ENCODE measurements around the gene NCOA5. TPM values are rescaled to one million over a fixed set of nuclear protein-coding genes. Genes with fewer than 3 reads are reported as not detected.

Gene NCOA5
- total and polyA plus RNA-seq, 2 experiments from 2014 or later: 8.4 to 22.8 TPM

- TF ChIP-seq, protein P1, sequence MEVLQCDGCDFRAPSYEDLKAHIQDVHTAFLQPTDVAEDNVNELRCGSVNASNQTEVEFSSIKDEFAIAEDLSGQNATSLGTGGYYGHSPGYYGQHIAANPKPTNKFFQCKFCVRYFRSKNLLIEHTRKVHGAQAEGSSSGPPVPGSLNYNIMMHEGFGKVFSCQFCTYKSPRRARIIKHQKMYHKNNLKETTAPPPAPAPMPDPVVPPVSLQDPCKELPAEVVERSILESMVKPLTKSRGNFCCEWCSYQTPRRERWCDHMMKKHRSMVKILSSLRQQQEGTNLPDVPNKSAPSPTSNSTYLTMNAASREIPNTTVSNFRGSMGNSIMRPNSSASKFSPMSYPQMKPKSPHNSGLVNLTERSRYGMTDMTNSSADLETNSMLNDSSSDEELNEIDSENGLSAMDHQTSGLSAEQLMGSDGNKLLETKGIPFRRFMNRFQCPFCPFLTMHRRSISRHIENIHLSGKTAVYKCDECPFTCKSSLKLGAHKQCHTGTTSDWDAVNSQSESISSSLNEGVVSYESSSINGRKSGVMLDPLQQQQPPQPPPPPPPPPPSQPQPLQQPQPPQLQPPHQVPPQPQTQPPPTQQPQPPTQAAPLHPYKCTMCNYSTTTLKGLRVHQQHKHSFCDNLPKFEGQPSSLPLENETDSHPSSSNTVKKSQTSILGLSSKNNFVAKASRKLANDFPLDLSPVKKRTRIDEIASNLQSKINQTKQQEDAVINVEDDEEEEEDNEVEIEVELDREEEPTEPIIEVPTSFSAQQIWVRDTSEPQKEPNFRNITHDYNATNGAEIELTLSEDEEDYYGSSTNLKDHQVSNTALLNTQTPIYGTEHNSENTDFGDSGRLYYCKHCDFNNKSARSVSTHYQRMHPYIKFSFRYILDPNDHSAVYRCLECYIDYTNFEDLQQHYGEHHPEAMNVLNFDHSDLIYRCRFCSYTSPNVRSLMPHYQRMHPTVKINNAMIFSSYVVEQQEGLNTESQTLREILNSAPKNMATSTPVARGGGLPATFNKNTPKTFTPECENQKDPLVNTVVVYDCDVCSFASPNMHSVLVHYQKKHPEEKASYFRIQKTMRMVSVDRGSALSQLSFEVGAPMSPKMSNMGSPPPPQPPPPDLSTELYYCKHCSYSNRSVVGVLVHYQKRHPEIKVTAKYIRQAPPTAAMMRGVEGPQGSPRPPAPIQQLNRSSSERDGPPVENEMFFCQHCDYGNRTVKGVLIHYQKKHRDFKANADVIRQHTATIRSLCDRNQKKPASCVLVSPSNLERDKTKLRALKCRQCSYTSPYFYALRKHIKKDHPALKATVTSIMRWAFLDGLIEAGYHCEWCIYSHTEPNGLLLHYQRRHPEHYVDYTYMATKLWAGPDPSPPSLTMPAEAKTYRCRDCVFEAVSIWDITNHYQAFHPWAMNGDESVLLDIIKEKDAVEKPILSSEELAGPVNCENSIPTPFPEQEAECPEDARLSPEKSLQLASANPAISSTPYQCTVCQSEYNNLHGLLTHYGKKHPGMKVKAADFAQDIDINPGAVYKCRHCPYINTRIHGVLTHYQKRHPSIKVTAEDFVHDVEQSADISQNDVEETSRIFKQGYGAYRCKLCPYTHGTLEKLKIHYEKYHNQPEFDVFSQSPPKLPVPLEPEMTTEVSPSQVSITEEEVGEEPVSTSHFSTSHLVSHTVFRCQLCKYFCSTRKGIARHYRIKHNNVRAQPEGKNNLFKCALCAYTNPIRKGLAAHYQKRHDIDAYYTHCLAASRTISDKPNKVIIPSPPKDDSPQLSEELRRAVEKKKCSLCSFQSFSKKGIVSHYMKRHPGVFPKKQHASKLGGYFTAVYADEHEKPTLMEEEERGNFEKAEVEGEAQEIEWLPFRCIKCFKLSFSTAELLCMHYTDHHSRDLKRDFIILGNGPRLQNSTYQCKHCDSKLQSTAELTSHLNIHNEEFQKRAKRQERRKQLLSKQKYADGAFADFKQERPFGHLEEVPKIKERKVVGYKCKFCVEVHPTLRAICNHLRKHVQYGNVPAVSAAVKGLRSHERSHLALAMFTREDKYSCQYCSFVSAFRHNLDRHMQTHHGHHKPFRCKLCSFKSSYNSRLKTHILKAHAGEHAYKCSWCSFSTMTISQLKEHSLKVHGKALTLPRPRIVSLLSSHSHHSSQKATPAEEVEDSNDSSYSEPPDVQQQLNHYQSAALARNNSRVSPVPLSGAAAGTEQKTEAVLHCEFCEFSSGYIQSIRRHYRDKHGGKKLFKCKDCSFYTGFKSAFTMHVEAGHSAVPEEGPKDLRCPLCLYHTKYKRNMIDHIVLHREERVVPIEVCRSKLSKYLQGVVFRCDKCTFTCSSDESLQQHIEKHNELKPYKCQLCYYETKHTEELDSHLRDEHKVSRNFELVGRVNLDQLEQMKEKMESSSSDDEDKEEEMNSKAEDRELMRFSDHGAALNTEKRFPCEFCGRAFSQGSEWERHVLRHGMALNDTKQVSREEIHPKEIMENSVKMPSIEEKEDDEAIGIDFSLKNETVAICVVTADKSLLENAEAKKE (CRISPR knock-in tag; IDR thresholded peaks at IDR 0.05): no peak
- TF ChIP-seq JUNB (IDR thresholded peaks at IDR 0.05; ENCODE audit: unreplicated experiment): no peak
- TF ChIP-seq, protein P2, sequence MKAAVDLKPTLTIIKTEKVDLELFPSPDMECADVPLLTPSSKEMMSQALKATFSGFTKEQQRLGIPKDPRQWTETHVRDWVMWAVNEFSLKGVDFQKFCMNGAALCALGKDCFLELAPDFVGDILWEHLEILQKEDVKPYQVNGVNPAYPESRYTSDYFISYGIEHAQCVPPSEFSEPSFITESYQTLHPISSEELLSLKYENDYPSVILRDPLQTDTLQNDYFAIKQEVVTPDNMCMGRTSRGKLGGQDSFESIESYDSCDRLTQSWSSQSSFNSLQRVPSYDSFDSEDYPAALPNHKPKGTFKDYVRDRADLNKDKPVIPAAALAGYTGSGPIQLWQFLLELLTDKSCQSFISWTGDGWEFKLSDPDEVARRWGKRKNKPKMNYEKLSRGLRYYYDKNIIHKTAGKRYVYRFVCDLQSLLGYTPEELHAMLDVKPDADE (IDR thresholded peaks at IDR 0.05): no peak
These were observed 64.4 kb downstream of the NCOA5 start (continued) for GRCh38 chr20:46025376-46025783.

DNA sequence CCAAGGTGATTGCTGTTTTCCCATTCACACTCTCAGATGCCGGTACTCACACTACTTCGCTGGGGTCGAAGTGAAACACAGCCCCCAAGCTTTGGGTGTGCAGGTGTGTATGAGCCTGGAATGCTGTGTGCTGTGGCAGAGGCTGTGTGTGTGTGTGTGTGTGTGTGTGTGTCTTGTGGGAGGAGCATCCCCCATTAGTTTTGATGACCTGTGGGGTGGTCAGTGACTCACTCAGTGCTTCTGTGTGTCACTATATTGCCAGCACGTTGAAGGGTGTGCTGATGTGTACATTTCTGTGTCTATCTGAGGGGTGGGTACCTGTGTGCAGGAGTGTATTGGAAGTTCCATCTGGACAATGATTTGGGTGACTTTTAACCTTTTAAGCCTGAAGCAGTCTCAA, 65.8 kb downstream of the NCOA5 start:
- H3K79me2 ChIP-seq (replicated peaks; ENCODE audit: insufficient read depth): no peaks in the 10 kb centered on the region
- TF ChIP-seq, protein P1 (CRISPR knock-in tag; IDR thresholded peaks at IDR 0.05): no peak
- TF ChIP-seq POLR2AphosphoS5 (IDR thresholded peaks at IDR 0.05; ENCODE audit: low read depth) (no peak), CREB1 (CRISPR knock-in tag; IDR thresholded peaks at IDR 0.05; ENCODE audit: low read depth) (no peak), STAT1 (IDR thresholded peaks at IDR 0.05; ENCODE audit: unreplicated experiment) (no peak)
- H3K27ac ChIP-seq (ENCODE audit: low read depth): no peak overlapping the region
- ATAC-seq (no peak), DNase-seq (ENCODE audit: low spot score) (no peak)
- H3K9me3 Mint-ChIP-seq: no peaks in the 10 kb centered on the region; the same call in 2 of the 3 replicates
- H3K4me1 Mint-ChIP-seq: peaks cover 6% of the 10 kb centered on the region
- no peak overlapping the region for H3K4me3 Mint-ChIP-seq
- H3K4me2 ChIP-seq: no peak overlapping the region
- H3K36me3 ChIP-seq (ENCODE audit: insufficient read depth): no peaks in the 10 kb centered on the region
- no peaks in the 10 kb centered on the region for H3K9me2 ChIP-seq (ENCODE audit: insufficient read depth)
- peaks cover 64% of the 10 kb centered on the region for H3K27me3 ChIP-seq (ENCODE audit: insufficient read depth)
- H3K27me3 Mint-ChIP-seq (ENCODE audit: insufficient read depth, low read depth, poor library complexity): peaks cover 53% of the 10 kb centered on the region
- no peak overlapping the region for H3K4me3 ChIP-seq
- H3F3A ChIP-seq (replicated peaks; ENCODE audit: low read depth): 0 out of 2 replicates have a peak, but pooled peaks cover 3% of the 10 kb centered on the region
- H3K4me1 ChIP-seq (ENCODE audit: insufficient read depth): peaks cover 4% of the 10 kb centered on the region; the same call in 1 of the 2 replicates
- no peak overlapping the region for H2AFZ ChIP-seq
- H4K20me1 ChIP-seq (replicated peaks; ENCODE audit: insufficient read depth): peaks cover 6% of the 10 kb centered on the region; the same call in 1 of the 2 replicates
- H3K27ac Mint-ChIP-seq: no peak overlapping the region
- H3K36me3 Mint-ChIP-seq (ENCODE audit: low read depth): no peaks in the 10 kb centered on the region
